Left lobe of liver (tissue), 2 donors: ENCODE results near the gene NUB1. TPM values are rescaled to one million over a fixed set of nuclear protein-coding genes. Genes with fewer than 3 reads are reported as not detected.
A peak's percentile ranks its signal among the peaks of the same experiment; 100 is the strongest.

Experiments used
- ATAC-seq: fragments of 200-7000 bp; cut with Tn5 transposase; one replicate; pipeline ENCODE4 v1.9.1; 2020; ENCODE audit warnings: mild to moderate bottlenecking, moderate library complexity
- DNase-seq: peaks from one replicate; pipeline ENCODE4 v3.0.0-alpha.2; 2020; ENCODE audit warnings: low spot score
- total RNA-seq: library from RNA; stranded (reverse); gene quantifications from one replicate; pipeline ENCODE4 v1.2.1, GENCODE V29; 2021
- donor health status: DM: no; HTN: no; CAD: no; lungs with moderate emphysema.
- donor health status: DM: no; HTN: yes; CAD: no.

The NUB1 gene
- total RNA-seq, 1 donor from 2014 or later = 19.0 TPM

DNA sequence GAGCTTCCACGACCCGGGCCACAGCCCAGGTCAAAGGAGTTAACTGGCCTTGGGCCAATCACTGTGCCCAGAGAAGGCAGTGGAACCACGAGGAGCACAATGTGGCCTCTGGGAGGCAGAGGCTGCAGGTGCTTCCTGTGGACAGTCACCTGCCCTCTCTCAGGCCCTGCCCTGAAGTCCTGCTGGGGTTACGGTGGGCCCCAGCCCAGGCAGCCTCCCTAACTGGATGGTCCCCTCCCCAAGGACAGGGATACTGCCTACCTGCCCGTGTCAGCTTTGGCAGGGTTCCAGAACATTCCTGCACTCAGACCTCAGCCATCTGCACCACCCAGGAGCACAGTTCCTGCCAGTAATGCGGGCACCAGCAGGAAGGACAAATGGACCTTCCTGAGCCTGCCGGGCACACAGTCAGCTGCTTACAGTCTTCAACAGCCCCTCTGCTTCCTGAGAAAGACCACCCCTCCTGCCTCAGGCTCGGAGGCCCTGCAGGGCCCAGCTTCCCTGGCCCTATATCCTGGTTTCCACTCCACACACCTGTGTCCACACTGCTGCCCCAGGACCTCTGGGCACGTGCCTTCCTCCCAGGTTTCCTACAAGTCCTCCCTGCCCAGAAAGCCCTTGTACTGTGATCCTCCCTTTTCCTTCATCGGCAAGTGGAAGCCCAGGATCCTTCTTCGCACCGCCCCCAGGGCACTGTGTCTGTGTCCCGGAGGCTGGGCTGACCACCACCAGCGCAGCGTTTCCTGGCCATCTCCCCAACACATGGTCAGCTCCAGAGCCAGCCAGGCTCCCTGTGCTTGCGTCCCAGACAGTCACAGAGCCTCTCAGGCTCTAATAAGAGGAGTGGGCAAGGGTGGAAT is 44.9 kb downstream of the NUB1 start:
- peak; percentile 42 for ATAC-seq
- no peak for DNase-seq

DNA sequence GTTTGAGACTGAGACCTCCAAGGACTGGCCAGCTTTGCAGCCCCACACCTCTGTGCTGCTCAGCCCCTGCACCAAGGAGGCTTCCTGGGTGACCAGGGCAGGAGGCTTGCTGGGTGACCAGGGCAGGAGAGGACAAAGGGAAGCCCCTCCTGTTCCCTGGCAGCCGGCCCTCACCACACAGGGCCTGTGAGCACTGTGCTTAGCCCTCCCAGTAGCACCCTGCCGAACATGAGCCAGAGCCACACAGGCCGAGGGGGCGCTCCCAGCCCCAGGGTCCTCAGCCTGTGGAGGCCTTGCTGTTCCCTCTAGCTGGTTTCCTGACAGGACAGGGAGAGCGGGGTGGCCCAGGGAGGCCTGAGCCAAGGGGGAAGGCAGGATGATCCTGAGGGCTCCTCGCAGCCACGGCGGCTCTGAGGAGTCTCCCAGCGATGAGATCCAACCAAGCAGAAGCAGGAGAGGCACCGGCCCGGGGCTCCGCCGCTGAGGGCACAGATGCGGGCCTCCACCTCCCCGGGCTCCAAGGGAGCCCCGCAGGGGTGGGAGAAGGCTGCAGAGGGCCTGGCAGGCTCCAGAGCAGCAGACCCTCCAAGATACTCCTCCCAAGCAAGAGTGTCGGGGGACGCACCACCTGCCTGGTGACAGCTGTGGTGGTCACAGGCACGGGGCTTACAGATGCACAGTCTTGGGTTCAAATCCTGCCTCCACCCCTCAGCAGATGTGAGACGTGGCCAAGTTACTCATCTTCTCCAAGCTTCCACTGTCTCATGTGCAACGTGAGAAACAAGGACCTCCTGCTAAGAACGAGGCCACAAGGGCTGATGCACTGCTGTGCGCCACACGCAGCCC is 45.8 kb downstream of the NUB1 start:
- ATAC-seq (no peak), DNase-seq (no peak)

- no peak for DNase-seq
- ATAC-seq = no peak
Measured at GRCh38 chr7:151388007-151388297, 46.3 kb downstream of the NUB1 start.

DNA sequence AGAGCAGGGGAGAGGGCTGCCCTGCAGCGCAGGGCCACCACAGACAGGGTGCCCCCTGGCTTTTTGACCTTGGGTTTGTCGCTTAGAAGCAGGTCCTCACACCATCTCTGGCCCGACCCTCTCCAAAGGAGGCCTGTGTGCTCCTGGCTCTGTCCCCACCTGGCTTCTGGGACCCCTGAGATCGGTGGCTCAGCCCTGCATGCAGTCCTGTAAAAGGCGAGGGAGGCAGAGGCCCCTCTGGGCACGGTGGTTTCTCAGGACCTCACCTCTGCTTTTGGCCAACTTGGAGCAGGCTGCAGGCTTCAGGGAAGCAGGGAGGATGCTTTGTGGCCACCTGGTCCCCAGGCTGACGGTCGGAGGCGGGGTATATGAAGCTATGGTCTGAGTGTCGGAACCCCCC is 46.8 kb downstream of the NUB1 start:
- no peak for ATAC-seq
- no peak for DNase-seq

GRCh38 chr7:151389096-151389767 is 47.6 kb downstream of the NUB1 start:
- DNase-seq (no peak), ATAC-seq (no peak)

DNA sequence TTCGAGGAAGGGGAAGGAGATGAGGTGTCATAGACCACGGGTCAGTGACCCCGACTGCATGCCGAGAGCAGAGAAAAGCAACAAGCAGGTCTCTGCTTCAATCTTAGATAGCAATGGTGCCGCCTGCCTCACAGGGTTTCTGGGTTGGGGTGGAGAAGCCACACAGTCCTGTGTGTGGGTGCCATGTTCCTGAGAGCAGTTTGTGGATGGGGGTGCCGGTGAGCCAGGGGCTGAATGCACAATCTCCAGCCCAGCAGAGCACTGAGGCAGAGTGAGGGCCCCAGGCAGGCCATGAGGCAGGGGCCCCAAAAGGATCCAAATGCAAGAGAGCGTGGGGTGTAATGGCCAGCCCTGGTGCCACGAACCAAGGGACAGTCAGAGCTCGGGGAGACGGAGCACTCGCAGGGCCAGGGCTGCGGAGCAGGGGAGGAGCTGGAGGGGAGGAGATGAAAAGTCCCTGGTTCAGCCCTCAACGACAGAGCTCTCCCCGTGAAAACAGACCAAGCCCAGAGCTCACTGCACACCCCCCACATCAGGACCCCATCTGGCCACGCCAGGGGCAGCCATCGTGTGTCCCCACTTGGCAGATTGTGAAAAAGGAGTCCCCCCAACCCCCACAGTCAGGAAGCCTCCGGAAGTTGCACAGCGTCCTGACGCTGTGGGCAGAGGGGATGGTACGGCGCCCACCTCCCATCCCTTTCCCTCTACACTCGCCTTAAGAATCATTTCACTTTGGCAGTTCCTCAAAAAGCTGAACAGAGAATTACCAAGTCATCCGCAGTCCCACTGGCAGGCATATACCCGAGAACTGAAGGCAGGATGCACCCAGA is 48.4 kb downstream of the NUB1 start:
- ATAC-seq (no peak), DNase-seq (no peak)

- ATAC-seq (no peak), DNase-seq (no peak)
Measured at GRCh38 chr7:151390598-151391357, 49.2 kb downstream of the NUB1 start.

- no peak for DNase-seq
- ATAC-seq = no peak
Measured at GRCh38 chr7:151391358-151391730, 49.7 kb downstream of the NUB1 start.

GRCh38 chr7:151392002-151392401 is 50.4 kb downstream of the NUB1 start:
- ATAC-seq = no peak
- no peak for DNase-seq

- DNase-seq = no peak
- no peak for ATAC-seq
Measured at GRCh38 chr7:151392426-151392825, 50.8 kb downstream of the NUB1 start.

DNA sequence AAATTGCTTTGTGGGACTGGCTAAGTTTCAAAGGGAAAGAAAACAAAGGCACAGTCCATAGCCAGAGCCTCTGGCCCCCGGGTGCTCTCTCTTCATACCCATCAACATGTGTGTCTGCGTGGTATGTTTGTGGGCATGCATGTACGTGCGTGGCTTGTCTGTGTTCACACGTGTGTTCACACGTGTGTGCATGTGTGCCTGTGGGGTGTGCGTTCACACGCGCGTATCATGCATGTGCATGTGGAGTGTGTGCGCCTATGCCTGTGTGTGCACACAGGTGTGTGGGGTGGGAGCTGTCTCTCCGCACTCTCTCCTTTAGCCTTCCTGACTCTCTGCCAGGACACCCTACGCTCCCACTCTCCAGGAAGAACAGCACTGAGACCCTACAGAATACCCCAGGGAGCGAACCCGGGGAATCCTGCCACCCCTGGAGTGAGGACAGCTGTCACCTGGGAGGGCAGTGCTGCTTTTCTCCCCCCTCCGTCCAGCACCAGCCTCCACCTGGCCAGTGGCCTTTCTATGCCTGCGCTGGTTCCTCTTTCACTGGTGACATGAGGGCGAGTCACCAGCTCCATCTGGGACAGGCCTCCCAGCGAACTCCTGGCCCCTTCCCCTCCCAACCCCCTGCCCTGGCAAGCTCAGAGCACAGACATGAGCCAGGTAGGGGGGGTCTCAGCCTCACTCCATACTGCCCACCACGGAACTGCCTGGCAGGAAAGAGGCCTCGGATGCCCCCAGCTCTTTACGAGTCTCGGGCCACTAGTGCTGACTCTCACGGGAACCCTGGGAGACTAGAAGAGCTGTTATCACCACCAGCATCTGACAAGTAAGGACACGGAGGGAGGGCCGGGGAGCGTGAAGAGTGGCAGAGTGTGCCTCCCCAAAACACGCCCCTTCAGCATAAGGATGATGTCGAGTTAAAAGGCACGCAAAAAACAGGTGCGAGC is 51.7 kb downstream of the NUB1 start:
- ATAC-seq = no peak
- no peak for DNase-seq

DNA sequence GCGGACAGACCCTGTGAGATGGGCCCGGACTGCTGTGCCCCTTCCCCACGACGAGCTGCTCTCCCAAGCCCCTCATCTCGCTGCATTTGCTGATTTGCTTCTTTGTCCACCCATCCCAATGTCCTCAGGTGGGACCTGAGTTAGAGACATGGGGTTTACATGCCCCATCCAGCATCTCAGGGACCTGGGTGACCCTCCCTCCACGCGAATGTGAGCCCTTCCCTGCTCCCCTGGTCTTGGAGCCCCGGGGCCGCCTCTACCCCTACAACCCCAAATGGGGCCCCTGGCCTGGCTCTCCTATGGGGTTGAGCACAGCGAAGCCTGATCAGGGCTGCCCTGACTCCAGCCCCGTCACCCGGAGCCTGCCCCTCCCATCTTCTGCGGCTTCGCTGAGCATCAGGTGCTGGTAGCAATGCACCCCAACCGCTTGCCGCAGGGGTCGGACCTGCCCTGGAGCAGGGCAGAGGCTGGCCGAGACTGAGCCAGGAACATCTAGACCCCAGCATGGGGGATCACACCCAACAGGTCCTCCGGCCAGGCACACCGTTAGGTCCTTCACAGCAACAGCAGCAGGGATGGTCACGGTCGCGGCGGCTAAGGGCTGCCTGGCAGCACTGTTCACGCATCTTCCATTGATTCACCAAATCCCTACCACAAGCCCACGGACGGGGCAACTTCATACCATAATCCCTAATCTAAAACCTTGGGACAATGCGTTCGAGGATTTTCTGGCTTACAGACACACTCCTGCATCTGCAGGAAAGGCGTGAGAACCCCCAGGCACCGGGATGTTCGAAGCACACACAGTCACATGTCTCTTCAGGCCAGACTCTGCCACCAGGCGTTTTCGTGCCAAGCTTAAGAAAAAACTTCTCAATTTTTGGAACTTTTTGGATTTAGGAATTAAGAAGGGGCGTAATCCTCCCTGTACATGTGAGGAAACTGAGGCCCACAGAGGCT is 52.7 kb downstream of the NUB1 start:
- ATAC-seq = no peak

GRCh38 chr7:151395036-151395367 is 53.4 kb downstream of the NUB1 start:
- DNase-seq = no peak
- no peak for ATAC-seq

More for the DNA sequence above, 52.7 kb downstream of the NUB1 start:
- DNase-seq = no peak

DNA sequence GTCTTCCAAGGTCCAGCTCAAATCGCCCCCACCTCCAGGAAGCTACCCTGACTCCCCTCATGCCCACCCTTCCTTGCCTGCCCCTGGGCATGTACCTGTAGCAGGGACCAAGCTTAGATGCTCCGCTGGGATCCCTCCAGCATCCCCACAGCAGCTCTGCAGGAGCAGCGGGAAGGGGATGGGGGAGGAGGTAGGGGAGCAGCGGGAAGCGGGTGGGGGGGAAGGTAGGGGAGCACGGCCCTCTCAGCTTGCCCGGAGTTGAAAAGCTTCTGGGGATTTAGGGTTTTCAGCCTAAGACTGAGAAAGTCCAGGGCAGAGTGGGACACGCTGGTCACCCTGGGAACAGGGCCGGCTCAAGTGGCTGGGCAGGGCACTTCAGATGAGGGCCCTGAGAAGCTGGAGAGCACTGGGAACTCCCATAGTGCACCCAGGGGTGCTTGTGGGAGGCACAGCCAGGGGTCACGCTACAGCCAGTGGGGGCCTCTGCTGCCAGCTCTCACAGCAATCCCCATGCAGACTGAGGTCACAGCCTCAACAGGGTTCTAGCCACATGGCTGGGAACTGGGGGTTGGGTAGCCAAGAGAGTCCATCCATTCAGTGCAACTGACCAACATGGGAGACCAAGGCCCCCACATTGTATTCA is 54.8 kb downstream of the NUB1 start:
- DNase-seq = no peak
- no peak for ATAC-seq

DNA sequence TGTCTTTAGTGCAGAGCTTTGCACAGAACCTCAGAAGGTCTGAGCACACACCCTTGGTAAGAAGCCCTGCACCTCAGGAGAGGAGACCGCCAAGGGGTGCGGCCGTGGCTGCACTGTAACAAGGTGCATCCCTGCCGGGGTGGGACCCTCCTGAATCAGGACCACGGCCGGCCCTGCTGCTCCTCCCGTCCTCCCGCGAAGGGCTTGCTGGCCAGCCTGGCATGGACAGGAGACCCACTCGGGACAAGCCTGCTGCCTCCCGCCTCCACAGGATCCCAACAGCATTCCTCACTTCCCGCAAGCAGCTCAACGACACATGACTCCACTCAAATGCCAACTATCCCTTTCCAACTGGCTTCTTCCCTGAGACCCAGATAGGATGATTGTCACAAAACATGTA is 55.4 kb downstream of the NUB1 start:
- no peak for DNase-seq

DNA sequence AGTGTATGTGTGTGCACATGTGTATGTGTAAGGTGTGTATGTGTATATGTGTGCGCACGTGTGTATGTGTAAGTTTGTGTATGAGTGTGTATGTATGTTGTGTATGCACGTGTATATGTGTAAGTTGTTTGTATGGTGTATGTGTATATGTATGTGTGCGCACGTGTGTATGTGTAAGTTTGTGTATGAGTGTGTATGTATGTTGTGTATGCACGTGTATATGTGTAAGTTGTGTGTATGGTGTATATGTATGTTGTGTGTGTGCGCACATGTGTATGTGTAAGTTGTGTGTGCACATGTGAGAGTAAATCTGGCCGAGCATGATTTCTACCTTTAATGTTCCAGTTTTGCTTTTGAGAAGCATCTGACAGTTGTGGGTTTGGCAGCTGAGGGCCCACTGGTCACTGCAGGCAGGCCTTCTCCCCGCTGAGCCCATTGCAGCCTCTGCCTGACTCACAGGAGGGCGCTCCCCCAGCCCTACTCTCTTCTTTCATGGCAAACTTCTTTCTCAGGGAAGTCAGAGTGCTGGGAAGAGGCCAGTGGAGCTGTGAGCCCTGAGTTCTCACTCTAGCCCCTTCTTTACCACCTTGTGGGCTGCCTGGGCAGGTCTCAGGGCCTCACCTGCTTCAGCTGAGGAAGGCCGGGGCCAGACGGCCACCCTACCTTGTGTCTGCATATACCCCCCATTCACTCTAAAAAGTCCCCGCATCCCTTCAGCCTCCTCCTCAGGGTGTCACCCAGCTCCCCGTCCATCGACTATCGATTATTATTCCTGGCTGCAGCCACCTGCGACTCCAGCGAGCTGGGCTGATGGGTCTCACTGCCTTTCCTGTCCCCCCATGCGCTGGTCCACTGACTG is 57.1 kb downstream of the NUB1 start:
- ATAC-seq (no peak), DNase-seq (no peak)

More for the DNA sequence above, 55.4 kb downstream of the NUB1 start:
- ATAC-seq = no peak

GRCh38 chr7:151399305-151399601 is 57.6 kb downstream of the NUB1 start:
- ATAC-seq = no peak
- no peak for DNase-seq
